ENCODE measurements around the gene NUDT14. TPM values are rescaled to one million over a fixed set of nuclear protein-coding genes. Genes with fewer than 3 reads are reported as not detected.

NUDT14 gene
- total RNA-seq, 2 donors from 2014 or later, result 32.9 to 36.5 TPM

DNA sequence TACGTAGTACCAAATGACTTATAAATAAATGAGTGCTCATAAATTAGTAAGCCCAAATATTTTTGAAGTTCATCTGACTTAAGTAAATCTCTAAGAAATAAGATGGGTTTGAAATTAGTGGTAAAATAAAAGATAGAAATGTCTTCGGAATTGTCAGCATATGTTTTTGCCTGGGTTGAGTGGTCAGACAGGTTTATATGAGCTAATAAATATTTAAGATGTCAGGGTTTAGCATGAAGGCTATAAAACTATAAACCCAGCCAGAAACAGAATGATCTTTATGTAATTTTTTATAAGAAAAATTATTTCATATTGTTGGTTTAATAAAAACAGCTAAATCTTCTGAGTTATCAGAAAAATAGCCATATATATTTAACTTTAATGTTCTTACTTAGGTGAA, 49.9 kb downstream of the NUDT14 start:
- 73% methylated on average over 2 of the region's 2 CpGs for WGBS
- Histone ChIP-seq H3K9me3 (peaks cover 3% of the 10 kb centered on the region), H3K4me1 (replicated peaks) (no peaks in the 10 kb centered on the region), H3K27me3 (replicated peaks; ENCODE audit: insufficient read depth) (no peaks in the 10 kb centered on the region), H3K27ac (no peak overlapping the region), H3K36me3 (no peaks in the 10 kb centered on the region), H3K4me3 (no peak overlapping the region)
- TF ChIP-seq CTCF (IDR thresholded peaks at IDR 0.05) (no peak), POLR2A (IDR thresholded peaks at IDR 0.05) (no peak), POLR2AphosphoS5 (IDR thresholded peaks at IDR 0.05) (no peak)
- no peak for DNase-seq (ENCODE audit: low spot score)
- intact Hi-C loops (cut with DNase I), result no loop called here

DNA sequence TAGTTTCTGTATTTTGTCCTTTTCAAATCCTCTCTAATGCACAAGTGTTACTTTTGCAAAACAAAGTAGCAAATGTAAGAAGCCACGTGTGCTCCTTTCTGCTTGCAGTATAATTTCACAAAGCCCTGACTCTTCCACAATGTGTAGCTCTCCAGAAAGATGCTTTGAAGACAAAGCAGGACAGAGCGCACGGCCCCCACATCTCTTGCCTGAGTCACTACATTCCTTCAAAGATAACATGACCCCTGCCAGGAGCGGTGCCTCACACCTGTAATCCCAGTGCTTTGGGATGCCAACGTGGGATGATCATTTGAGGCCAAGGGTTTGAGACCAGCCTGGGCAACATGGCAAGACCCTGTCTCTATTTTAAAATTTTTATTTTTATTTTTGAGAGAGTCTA, 53.1 kb downstream of the NUDT14 start:
- Histone ChIP-seq H3K27ac (no peak overlapping the region), H3K9me3 (peaks cover 3% of the 10 kb centered on the region), H3K36me3 (no peaks in the 10 kb centered on the region), H3K4me1 (replicated peaks) (no peaks in the 10 kb centered on the region), H3K27me3 (replicated peaks; ENCODE audit: insufficient read depth) (no peaks in the 10 kb centered on the region), H3K4me3 (no peak overlapping the region)
- WGBS, result 75% methylated on average over 5 of the region's 5 CpGs
- intact Hi-C loops (cut with DNase I), result no loop called here
- TF ChIP-seq POLR2A (IDR thresholded peaks at IDR 0.05) (no peak), POLR2AphosphoS5 (IDR thresholded peaks at IDR 0.05) (no peak), CTCF (IDR thresholded peaks at IDR 0.05) (no peak)
- DNase-seq (ENCODE audit: low spot score), result no peak

DNA sequence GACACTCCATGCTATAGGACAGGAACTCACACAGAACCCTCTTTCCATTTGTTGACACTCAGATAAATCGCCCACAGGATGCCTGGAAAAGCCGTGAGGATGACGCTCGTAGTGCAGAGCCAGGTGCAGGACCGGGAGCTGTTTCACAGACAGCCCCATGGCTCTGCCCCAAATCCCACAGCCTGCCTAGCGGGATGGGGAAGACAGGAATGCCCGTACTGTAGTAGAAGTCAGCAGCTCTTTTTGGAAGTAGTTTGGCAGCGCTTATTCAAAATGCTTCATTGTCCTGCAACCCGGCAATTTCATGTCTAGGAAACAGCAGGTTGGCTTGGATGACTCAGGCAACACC, 54.2 kb downstream of the NUDT14 start:
- Histone ChIP-seq H3K4me3 (no peak overlapping the region), H3K4me1 (replicated peaks) (no peaks in the 10 kb centered on the region), H3K9me3 (peaks cover under 1% of the 10 kb centered on the region), H3K27me3 (replicated peaks; ENCODE audit: insufficient read depth) (no peaks in the 10 kb centered on the region), H3K27ac (no peak overlapping the region), H3K36me3 (no peaks in the 10 kb centered on the region)
- DNase-seq (ENCODE audit: low spot score), result no peak
- TF ChIP-seq CTCF (IDR thresholded peaks at IDR 0.05) (no peak), POLR2A (IDR thresholded peaks at IDR 0.05) (no peak), POLR2AphosphoS5 (IDR thresholded peaks at IDR 0.05) (no peak)
- intact Hi-C loops (cut with DNase I), result no loop called here
- WGBS, result 30% methylated on average over 9 of the region's 9 CpGs

GRCh38 chr14:105126126-105126980, 54.8 kb downstream of the NUDT14 start:
- intact Hi-C loops (cut with DNase I), result no loop called here

More at GRCh38 chr14:105126126-105126980, 54.8 kb downstream of the NUDT14 start:
- TF ChIP-seq CTCF (IDR thresholded peaks at IDR 0.05) (no peak), POLR2AphosphoS5 (IDR thresholded peaks at IDR 0.05) (no peak), POLR2A (IDR thresholded peaks at IDR 0.05) (no peak)
- Histone ChIP-seq H3K36me3 (no peaks in the 10 kb centered on the region), H3K4me3 (no peak overlapping the region), H3K9me3 (no peaks in the 10 kb centered on the region), H3K27me3 (replicated peaks; ENCODE audit: insufficient read depth) (no peaks in the 10 kb centered on the region), H3K4me1 (replicated peaks) (no peaks in the 10 kb centered on the region), H3K27ac (no peak overlapping the region)
- 76% methylated on average over 22 of the region's 22 CpGs for WGBS
- no peak for DNase-seq (ENCODE audit: low spot score)

All from prostate gland (tissue), 2 donors.